Measurements from ENCODE around the gene RALGPS2. TPM values are rescaled to one million over a fixed set of nuclear protein-coding genes. Genes with fewer than 3 reads are reported as not detected.

RALGPS2 gene
- total RNA-seq, 1 experiment from 2014 or later: 6.6 TPM

DNA sequence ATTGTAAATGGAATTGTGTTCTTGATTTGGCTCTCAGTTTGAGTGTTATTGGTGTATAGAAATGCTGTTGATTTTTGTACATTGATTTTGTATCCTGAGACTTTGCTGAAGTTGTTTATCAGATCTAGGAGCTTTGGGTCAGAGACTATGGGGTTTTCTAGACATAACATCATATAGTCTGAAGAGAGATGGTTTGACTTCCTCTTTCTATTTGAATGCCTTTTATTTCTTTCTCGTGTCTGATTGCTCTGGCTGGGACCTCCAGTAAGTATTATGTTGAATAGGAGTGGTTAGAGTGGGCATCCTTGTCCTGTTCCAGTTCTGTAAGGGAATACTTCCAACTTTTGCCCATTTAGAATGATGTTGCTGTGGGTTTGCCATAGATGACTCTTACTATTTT lies 185.0 kb downstream of the RALGPS2 start:
- DNase-seq (ENCODE audit: extremely low read depth, low read depth): no peak

DNA sequence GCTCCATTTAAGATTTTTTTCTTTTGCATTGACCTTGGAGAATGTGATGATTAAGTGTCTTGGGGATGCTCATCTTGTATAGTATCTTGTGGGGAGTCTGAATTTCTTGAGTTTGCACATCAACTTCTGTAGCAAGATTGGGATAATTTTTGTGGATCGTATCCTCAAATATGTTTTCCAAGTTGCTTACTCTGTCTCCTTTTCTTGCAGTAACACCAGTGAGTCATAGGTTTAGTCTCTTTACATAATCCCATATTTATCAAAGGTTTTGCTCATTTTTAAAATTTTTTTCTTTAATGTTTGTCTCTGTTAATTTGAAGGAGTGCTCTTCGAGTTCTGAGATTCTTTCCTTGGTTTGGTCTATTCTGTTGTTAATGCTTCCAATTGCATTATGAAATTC lies 187.6 kb downstream of the RALGPS2 start:
- DNase-seq (ENCODE audit: extremely low read depth, low read depth): no peak

DNA sequence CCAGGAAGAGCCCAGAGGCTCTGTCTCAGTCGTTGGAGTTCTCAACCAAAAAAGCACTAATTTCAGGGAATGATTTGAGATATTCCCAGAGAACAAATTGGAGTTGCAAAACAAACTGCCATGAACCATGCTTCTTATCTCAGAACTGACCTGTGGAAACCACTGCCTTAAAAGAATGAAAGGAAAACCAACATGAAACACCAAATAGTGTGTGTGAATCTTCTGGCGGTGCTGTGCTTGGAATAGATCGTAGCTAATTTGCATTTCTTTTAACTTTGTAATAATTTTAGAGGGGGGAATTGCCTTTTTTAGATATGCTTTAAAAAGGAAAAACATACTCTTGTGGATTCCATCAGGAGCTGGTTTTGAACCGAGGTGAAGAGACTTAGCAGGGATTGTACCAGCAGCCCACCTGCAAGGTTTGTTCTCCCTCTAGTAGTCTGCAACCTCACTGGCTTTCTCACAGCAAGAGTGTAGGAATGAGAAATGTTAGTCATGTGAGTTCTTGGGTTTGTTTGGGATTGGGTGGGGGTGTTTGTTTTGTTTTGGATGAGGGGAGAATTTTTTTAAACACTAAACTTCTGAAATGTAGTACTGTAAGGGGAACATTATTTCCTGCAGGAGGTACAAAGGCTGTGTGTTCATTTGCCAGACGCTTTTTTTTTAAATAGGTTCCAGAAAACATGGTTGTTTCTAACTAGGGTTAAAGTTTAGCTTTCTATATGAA lies 191.6 kb downstream of the RALGPS2 start:
- no peak for DNase-seq (ENCODE audit: extremely low read depth, low read depth)

DNA sequence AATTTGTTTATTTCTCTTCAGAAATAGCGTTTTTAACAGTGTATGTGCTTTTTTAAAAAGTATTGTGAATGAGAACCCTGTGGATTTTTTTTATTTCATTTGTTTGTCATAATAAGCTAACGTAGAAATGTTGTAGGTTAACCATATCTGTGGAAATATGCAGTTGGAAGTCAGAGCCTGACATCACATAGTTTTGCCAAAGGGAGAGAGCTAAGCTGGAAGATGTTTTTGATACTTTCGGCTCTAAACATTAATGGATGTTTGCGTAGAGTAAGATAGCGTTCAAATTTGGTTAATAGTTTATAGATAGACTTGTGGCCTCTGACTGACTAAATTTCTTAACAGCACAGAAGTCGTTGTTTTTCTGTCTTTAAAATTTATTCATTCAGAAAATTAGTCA lies 193.3 kb downstream of the RALGPS2 start:
- no peak for DNase-seq (ENCODE audit: extremely low read depth, low read depth)

DNA sequence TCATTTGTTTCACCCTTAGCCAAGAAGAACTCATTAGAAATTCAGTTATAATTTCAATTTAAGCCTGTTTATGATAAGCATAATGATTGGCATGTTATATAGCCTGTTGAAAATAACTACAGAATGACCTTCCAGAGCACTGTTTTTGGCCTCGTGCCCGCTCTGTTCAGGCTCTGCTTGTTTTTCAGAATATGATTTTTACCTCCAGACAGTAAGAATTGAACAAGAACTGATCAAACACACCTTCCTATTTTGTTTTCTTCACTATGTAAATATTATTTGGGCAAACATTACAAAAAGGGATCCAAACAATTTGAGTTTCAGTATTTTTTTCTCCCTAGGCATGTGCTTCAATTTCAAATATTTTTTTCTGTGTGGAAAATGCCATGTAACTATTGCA lies 193.9 kb downstream of the RALGPS2 start:
- no peak for DNase-seq (ENCODE audit: extremely low read depth, low read depth)

DNA sequence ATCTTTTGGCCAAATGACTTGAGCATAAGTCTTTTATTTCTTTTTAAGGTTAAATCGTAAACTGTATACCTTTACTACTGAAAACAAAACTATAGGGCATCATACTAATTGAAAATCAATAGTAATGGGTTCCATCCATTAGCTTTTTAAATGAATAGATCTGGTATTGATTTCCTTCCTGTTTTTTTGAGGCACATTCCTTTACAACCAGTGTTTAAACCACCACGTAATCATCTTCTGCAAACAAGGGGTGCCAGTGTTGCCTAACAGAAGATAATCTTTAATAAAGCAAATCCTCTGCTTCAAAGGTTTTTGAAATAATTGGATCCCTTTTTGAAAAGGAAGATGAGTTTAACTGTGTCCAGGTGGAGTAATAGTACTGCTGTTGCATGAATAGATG lies 194.5 kb downstream of the RALGPS2 start:
- DNase-seq (ENCODE audit: extremely low read depth, low read depth): no peak

DNA sequence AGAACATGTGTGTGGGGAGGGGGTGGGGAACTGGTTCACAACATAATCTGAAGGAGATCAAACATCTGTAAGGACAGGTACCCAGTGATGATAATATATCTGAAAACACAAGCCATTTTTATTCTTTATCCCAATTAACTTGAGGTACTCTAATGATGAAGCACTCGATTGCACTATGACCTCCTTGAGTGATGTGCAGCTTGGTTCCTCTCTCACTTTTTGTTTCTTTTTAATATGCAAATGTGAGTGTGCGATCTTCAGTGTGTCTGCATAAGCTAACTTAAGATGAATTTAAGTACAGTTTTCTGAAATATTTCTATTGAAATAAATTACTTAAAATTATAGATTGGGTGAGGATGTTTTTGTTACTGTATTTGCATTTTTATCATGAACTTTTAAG lies 196.5 kb downstream of the RALGPS2 start:
- DNase-seq (ENCODE audit: extremely low read depth, low read depth): no peak

DNA sequence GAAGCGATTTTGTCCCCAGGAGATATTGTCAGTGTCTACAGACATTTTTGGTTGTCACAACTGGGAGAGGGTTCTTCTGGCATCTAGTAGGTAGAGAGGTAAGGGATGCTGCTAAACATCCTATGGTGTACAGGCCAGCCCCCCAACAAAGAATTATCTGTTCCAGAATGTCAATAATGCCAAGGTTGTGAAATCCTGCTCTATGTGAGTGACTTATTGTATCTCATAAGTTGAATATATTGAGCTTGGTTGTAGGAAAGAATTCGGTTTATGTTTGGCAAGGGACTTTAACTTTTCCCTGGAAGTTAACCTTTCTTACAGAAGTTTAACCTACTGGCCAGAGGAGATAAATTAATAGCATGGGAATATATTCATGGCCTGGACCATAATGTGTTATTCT lies 198.5 kb downstream of the RALGPS2 start:
- DNase-seq (ENCODE audit: extremely low read depth, low read depth): no peak

DNA sequence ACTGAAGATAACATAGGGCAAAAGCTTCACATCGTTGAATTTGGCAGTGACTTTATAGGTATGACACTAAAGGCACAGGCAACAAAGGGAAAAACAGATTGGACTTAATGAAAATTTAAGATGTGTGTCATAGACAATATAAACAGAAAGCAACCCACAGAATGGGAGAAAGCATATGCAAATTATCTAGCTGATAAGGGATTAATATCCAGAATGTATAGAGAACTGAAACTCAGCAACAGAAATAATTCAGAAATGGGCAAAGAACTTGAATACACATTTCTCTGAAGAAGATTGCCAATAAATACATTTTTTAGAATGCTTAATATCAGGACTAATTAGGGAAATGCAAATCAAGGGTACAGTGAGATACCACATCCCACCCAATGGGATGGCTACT lies 201.0 kb downstream of the RALGPS2 start:
- no peak for DNase-seq (ENCODE audit: extremely low read depth, low read depth)

DNA sequence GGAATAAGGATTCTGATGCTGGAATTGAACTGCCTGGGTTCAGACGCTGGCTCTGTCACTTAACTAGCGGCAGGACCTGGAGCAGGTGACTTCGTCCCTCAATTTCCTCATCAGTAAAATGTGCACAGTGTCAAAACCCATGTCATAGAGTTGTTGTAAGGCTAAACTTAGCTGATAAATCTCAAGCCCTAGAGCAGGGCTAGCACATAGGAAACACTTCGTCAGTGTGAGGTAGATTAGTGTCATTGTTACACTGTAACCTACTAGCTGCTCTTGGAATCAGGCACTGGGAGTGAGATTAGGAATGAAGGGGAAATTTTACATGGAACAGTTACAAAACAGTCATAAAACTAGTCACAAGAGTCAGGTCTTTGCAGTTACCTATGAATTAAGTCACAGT lies 202.0 kb downstream of the RALGPS2 start:
- no peak for DNase-seq (ENCODE audit: extremely low read depth, low read depth)

DNA sequence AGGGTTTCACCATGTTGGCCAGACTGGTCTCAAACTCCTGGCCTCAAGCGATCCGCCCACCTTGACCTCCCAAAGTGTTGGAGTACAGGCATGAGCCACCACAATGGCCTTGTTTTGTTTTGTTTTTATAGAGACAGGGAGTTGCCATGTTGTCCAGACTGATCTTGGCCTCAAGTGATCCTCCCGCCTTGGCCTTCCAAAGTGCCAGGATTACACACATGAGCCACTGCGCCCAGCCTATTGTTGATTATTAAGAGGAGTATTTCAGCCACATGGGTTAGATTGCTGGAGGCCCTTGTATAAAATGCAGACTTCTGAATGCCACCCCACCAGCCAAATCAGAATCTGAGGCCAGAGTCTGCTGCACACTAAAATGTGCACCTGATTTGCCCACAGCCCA lies 203.0 kb downstream of the RALGPS2 start:
- DNase-seq (ENCODE audit: extremely low read depth, low read depth): no peak

DNA sequence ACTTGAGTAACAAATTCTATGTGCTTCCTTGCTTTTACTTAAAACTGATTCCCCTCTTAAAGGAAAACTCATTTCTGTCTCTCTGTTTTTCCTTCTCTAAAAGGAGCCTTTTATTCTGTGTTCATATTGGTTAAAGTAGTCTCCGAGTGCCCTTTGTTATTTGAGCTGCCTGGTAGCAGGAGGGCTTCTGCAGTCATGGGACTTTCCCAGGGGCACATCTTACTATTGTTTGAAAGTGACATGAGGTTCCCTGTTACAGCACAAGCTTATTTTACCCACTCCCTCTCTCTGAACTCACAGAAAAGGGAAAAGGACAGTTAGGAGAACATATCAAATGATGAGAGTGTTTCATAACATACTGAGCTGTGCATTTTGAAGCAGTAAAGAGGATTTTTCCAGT lies 203.9 kb downstream of the RALGPS2 start:
- DNase-seq (ENCODE audit: extremely low read depth, low read depth): no peak

DNA sequence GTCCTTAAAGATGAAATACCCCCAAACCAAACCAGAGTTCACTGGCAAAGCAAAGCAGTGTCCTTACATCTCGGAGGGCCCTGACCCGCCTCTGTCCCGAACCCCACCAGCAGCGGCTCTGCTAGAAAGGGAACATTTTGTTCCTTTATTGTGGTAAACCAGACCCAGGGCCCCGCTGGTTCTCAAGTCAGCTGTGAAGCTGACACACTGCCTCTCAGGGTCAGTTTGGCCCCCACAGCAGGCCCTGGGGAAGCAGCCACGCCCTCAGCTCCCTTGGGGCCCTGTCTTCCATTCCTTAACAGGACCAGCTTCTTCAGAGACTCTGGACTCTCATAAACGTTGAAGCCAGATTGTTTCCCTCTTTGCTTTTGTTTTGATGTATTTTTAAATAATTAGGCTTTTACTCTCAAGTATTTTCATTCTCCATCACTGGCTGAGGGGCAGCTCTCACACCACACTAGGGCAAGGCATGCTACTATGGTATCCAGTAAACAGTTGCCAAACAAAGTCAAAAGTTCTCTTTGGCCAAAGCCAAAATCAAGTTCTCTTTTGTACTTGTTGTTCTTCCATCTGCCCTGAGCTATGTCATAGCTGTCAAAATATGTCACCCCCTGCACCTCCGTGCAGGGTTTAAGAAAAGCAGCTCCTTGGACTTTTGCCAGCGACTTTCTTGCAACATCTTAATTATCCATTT lies 207.0 kb downstream of the RALGPS2 start:
- DNase-seq (ENCODE audit: extremely low read depth, low read depth): no peak

DNA sequence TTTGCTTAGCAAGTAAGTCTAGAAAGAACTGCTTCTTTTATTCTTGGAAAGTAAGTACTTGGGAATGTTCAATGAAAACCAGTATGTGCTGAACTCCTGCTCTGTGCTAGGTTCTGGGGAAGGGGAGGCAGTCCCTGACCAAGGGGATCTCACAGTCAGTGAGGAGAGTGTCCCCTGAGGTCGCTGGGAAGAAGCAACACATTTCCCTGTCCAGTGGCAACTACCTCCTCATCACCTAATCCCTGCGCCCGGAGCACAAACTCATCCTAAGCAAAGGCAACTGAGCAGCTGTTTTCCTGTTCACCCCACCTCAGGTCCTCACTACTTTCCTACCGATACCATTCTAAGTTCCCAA lies 207.5 kb downstream of the RALGPS2 start:
- DNase-seq (ENCODE audit: extremely low read depth, low read depth): no peak

DNA sequence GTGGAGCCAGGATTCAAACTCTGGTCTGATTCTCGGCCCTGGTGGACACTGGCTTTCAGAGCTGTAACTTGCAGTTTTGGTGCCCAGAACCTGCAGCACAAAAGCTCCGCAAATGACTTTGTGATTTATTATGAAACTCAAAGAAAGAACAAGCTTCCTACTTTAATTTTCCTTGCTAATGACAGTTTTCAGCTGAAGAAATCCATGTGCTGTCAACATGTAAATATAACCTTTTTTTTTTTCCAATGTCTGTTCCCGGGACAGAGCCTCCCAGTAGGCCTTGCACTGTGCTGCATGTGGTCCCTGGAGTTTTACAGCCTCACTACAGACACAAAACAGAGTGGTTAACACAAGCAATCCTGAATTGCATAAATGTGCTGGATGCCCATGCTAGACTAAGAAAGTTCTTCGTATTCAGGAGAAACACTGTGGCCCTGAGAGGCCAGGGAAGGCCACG lies 208.1 kb downstream of the RALGPS2 start:
- DNase-seq (ENCODE audit: extremely low read depth, low read depth): no peak

DNA sequence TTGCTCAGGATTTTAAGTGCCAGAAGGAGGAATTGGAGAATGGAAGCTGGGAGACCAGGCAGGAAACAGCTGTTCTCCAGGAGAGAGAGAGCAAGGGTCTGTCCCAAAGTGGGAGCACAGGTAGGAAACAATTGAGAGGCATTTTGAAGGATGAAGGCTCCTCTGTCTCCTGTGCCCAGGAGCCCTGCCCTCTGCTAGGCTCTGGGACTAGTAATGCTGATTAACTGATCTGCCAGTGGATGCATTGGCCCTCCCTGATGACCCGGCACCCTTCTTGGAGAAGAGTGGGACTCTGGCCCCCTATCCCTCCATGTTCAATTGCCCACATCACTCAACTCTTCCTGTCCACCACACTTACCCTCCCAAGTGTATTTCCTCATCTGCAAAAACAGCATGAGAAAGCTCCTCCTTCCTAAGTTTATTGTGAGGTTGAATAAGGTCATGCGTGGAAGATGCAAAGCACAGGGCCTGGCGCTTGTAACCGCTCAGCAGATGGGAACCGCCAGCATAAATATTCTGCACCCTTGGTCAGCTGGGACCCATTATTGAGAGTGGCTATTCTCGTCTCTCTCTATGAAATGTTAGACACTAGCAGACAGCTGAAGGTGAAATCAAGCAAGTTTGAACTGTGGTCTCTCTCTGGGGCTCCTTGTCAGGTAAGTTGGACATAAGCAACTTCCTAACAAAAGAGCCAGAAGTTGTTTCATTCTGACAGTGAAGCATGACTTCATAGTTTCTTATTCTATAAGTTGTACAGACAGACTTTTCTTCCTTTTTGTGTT lies 208.9 kb downstream of the RALGPS2 start:
- DNase-seq (ENCODE audit: extremely low read depth, low read depth): no peak

DNA sequence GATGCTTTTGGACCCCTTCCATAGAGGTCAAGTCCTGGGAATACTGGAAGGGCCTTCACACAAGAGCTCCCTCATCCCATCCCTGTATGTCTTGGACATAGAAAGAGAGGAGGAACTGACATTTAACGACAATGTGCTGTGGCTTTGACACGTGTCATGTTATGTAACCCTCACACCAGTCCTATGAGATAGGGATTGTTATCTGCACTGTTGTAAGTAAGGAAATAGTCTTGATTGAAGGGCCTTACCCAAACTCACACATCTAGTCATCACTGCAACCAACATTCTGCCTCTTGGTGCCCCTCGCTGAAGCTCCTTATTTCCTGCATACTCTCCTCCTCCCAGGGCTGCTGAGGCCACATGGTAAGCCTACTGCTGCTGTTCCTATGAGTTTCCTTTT lies 209.5 kb downstream of the RALGPS2 start:
- DNase-seq (ENCODE audit: extremely low read depth, low read depth): no peak

DNA sequence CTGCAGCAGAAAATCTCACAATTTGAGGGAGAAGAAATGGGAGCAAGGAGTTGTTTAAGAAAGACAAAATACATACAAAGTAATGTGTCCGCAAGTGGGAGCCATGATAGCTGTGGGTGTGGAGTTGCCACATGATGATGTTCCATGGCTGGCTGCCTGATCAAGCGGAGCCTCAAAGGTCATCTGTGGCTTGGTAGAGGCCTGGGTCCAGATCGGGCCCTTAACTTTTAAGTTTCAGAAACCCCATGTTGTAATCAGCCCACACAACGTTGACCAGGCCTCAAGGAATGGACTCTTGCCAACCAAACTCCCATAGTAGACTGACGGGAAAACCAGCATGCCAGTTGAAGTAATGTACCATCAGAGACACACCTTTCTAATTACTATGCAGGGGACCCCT lies 210.6 kb downstream of the RALGPS2 start:
- no peak for DNase-seq (ENCODE audit: extremely low read depth, low read depth)

DNA sequence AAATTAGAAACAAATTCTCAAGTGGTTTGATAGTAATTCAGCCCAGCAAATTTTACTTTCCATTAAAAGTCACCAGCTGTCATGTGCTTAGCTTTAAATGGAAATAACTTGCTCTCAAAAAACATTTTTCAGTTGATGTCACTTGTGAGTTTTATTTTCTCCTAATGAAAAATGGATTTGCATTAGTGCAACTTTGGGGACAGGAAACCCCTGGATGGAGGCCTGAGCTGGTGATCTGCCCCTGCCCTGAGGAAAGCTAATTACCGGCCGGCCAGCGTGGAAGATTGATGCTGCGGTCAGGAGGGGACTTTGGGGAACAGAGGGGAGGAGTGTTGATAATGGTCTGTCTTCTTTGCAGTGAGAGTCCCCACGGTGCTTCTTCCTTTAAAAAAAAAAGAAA lies 212.7 kb downstream of the RALGPS2 start:
- no peak for DNase-seq (ENCODE audit: extremely low read depth, low read depth)

DNA sequence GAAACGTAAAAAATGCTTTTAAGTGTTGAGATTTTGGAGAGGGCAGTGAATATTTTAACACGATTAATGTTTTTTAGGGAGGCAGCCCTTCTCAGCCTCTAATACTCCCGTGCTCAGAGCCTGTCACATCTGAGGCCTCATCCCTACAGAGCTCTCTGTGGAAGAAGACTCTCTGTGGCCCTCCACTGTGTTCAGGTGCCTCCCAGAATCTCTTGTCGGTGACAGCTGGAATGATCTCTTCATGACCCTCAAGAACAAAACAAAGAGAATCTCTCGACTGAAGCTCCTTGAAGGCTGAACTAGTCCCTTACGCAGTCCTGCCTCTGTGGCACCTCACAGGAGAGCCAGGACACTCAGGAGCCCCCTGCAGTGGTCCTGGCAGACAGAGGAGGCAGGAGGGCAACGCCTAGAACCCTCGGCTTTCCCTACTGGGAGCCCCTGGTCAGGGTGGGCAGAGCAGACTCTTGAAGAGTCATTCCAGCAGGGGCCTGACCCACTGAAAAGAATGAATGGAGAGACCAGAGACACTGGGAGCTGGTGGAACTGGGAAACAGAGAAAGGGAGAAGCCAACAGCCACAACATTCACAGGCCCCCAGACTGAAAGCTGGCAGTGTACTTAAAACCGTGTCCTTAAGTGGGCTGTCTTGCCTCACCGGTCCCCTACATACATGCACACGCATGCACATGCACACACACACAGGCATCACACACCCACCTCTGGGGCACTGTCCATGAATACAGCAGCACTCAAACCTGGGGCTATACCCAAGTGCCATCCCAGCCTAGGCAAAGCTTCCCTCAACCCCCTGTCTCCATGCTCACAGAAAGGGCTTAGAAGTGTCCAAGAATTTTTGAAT lies 213.3 kb downstream of the RALGPS2 start:
- DNase-seq (ENCODE audit: extremely low read depth, low read depth): no peak

DNA sequence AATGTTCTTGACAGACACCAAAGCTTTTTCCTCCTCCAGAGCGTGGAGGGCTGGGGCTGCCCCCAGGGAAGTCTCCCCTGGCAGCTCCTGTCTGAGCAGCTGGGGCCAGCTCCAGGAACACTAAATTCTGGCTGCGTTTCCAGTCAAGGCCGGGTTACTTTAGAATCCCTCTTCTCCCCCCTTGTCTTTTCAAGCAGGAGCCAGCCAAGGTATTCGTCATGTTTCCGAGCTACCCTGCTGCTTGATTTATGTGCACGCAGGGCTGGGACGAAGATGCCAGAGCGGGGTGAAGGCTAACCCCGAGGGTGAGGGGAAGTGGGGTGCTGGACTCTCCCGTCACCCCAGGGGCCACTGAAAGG lies 213.9 kb downstream of the RALGPS2 start:
- DNase-seq (ENCODE audit: extremely low read depth, low read depth): no peak
